Caco-2 (cell line): ENCODE data around the gene TRAPPC10. TPM values are rescaled to one million over a fixed set of nuclear protein-coding genes. Genes with fewer than 3 reads are reported as not detected.
"Not testable (repeated sequence)": the region's sequence is repeated elsewhere in the genome, so short reads cannot be mapped to it uniquely, and the experiment has no call there.

Experiments used
- BruUV-seq: library from RNA; stranded (reverse); fragments of 400-500 nt; replicated peaks from 2 replicates; lab custom pipeline; 2021; lab: Mats Ljungman, UMichigan
- CTCF ChIA-PET: fragments of 300-600 bp; sonication (Branson Sonifier 250); formaldehyde crosslinking; loops from one replicate; lab custom pipeline; 2022; ENCODE audit warnings: antibody characterized with exemption; lab: Charles Lee
- POLR2A ChIA-PET: fragments of 300-600 bp; sonication (Branson Sonifier 250); formaldehyde crosslinking; loops from one replicate; lab custom pipeline; 2022; ENCODE audit warnings: antibody characterized with exemption; lab: Charles Lee
- DNase-seq, 2 experiments: peaks; one replicate each; pipeline versions ENCODE4 v3.0.0 to v3.0.0-alpha.2; 2020 to 2022
- H3K27me3 ChIP-seq: replicated peaks from 2 replicates; pipeline ENCODE4 v1.6.0; 2011; ENCODE audit warnings: low read length; ENCODE audit not compliant: control insufficient read depth, insufficient read depth
- H3K36me3 ChIP-seq: 2 replicates; pipeline ENCODE4 v1.5.1; 2011; ENCODE audit warnings: low read length; ENCODE audit not compliant: control insufficient read depth, insufficient read depth
- H3K4me1 ChIP-seq: fragments of 250-450 bp; sonication (Bioruptor Pico); 2 replicates; pipeline ENCODE4 v1.5.1; 2020; ENCODE audit warnings: mild to moderate bottlenecking
- H3K4me3 ChIP-seq: 2 replicates; pipeline ENCODE4 v1.5.1; 2011; ENCODE audit warnings: low read depth, mild to moderate bottlenecking, control low read depth, low read length
- H3K9me3 ChIP-seq: fragments of 250-450 bp; sonication (Bioruptor Pico); 2 replicates; pipeline ENCODE4 v1.5.1; 2020; ENCODE audit warnings: mild to moderate bottlenecking, moderate library complexity
- H3K27ac Mint-ChIP-seq: one replicate; pipeline ENCODE4 v1.8.0; 2022; ENCODE audit warnings: mixed read lengths; ENCODE audit not compliant: unreplicated experiment
- H3K27me3 Mint-ChIP-seq: one replicate; pipeline ENCODE4 v1.8.0; 2022; ENCODE audit warnings: mixed read lengths; ENCODE audit not compliant: insufficient read depth, unreplicated experiment
- H3K36me3 Mint-ChIP-seq: one replicate; pipeline ENCODE4 v1.8.0; 2022; ENCODE audit warnings: mild to moderate bottlenecking, mixed read lengths; ENCODE audit not compliant: insufficient read depth, unreplicated experiment
- H3K4me1 Mint-ChIP-seq: one replicate; pipeline ENCODE4 v1.8.0; 2022; ENCODE audit warnings: low read depth, mixed read lengths; ENCODE audit not compliant: unreplicated experiment
- H3K4me3 Mint-ChIP-seq: one replicate; pipeline ENCODE4 v1.8.0; 2022; ENCODE audit warnings: mild to moderate bottlenecking, moderate library complexity, mixed read lengths; ENCODE audit not compliant: unreplicated experiment
- H3K9me3 Mint-ChIP-seq: one replicate; pipeline ENCODE4 v1.8.0; 2022; ENCODE audit warnings: mixed read lengths; ENCODE audit not compliant: unreplicated experiment
- intact Hi-C: fragments of 100-400 bp; cut with micrococcal nuclease; formaldehyde crosslinking; loops from one replicate; pipeline ENCODE4 v1.10.0; 2022; ENCODE audit not compliant: unreplicated experiment
- total RNA-seq: library from RNA; stranded (reverse); gene quantifications from 2 replicates; pipeline ENCODE4 v1.2.3, GENCODE V29; 2022

The TRAPPC10 gene
- total RNA-seq, 1 experiment from 2014 or later = 43.4 TPM

DNA sequence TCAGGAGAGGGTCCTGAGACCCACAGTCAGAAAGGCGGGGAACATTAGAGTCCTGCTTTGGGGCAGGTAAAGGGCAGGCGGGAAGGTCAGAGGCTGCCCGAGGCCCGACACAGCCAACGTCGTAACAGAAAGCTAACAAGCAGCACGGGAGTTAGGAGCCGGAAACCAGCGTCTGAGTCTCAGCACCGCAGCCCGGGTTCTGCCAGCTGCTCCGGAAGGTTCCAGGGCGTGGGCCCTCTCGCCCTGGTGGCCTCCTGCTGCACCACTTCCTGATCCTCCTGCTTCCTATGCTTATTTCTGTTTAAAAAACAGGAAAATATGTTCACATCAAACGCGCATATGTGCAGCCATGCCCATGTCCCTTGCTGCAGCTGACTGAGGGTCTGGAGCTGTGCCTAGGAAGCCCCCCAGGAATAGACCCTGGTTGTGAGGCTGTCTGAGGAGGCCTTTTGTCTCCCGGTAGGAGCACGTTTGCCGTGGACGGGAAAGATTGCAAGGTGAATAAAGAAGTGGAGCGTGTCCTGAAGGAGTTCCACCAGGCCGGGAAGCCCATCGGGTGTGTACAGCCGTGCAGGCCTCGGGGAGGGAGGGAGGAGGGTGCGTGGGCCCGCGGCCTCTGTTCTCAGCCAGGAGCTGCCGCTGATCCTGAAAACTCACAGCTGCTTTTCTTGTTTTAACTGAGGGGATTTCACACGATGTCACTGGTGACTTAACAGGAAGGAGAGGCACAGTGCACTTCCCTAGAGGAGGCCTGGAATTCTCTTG is 127.9 kb downstream of the TRAPPC10 start:
- H3K27me3 ChIP-seq, H3K9me3 Mint-ChIP-seq, H3K4me1 Mint-ChIP-seq, H3K36me3 Mint-ChIP-seq, DNase-seq, H3K36me3 ChIP-seq, H3K4me3 ChIP-seq, H3K4me1 ChIP-seq, H3K27ac Mint-ChIP-seq, H3K9me3 ChIP-seq, H3K4me3 Mint-ChIP-seq, POLR2A ChIA-PET, BruUV-seq, H3K27me3 Mint-ChIP-seq, intact Hi-C loops, CTCF ChIA-PET: not testable (repeated sequence)

DNA sequence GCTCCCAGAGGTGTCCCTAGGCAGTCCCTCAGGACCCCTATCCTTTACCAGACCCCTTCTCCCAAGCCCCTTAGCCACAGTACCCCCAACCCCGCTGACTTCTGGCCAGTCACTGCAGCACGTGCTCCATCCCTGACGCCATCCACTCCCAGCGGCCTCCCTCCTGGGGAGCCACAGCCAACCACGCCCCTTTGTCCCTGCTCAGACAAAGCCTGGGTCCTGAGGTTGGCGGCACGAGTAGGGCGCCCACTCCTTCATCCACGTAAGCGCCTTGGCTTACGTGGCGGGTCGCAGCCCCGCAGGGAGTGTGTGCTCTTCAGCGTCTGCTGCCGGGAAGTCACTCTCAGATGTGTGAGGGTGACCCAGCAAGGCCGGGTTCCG is 128.4 kb downstream of the TRAPPC10 start:
- H3K4me1 ChIP-seq, DNase-seq, H3K27ac Mint-ChIP-seq, H3K4me3 Mint-ChIP-seq, H3K9me3 ChIP-seq, H3K27me3 ChIP-seq, H3K9me3 Mint-ChIP-seq, H3K36me3 ChIP-seq, POLR2A ChIA-PET, H3K27me3 Mint-ChIP-seq, intact Hi-C loops, H3K36me3 Mint-ChIP-seq, BruUV-seq, H3K4me1 Mint-ChIP-seq, H3K4me3 ChIP-seq, CTCF ChIA-PET: not testable (repeated sequence)

DNA sequence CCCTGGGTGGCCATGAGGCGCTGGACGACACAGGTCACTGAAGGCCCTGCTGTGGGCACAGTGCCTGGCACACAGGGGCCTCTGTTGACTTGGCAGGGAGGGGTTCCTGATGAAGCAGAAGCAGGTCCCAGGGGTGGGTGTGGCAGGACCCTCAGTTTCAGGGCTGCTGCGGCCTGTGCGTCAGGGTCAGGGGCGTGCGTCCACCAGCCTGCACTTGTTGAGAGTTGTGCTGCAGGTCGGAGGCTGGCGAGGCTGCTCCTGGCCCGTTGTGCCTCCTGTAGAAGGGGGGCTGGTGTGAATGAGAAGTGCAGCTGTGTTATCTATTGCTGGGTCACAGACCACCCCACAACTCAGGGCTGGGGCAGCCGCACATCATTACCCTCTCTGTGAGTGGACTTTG is 130.4 kb downstream of the TRAPPC10 start:
- POLR2A ChIA-PET, CTCF ChIA-PET, BruUV-seq: not testable (repeated sequence)

DNA sequence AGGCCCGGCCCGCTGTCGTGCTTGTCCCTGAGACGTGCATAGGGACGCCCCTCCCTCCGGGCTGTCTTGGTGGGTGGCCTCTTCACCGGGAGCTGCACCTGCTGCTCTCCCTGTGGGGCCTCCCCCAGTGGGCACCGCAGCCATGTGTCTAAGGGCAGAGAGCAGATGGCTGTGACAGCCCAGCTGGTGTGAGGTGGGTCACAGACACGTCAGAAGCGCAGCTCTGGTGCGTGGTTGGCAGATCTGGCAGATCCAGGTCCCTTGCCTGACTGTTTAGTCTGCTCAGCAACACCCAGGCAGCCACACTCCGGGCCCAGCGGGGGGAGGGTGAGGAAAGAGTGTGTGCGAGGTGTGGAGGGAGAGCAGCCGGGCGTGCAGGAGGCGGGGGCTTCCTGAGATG is 131.3 kb downstream of the TRAPPC10 start:
- H3K36me3 ChIP-seq, POLR2A ChIA-PET, BruUV-seq, H3K27me3 Mint-ChIP-seq, H3K27me3 ChIP-seq, CTCF ChIA-PET, H3K36me3 Mint-ChIP-seq, H3K4me3 Mint-ChIP-seq, H3K9me3 ChIP-seq, H3K4me1 Mint-ChIP-seq, H3K27ac Mint-ChIP-seq, H3K9me3 Mint-ChIP-seq, H3K4me3 ChIP-seq, H3K4me1 ChIP-seq, intact Hi-C loops: not testable (repeated sequence)
- peak in 1 of 2 experiments; percentile 1 for DNase-seq

More for the DNA sequence above, 130.4 kb downstream of the TRAPPC10 start:
- H3K36me3 ChIP-seq, intact Hi-C loops, H3K4me3 Mint-ChIP-seq, H3K4me1 Mint-ChIP-seq, H3K36me3 Mint-ChIP-seq, H3K27ac Mint-ChIP-seq, H3K9me3 ChIP-seq, H3K9me3 Mint-ChIP-seq, H3K27me3 ChIP-seq, H3K4me1 ChIP-seq, H3K4me3 ChIP-seq, H3K27me3 Mint-ChIP-seq: not testable (repeated sequence)
- peak in 1 of 2 experiments; percentile 12 for DNase-seq

DNA sequence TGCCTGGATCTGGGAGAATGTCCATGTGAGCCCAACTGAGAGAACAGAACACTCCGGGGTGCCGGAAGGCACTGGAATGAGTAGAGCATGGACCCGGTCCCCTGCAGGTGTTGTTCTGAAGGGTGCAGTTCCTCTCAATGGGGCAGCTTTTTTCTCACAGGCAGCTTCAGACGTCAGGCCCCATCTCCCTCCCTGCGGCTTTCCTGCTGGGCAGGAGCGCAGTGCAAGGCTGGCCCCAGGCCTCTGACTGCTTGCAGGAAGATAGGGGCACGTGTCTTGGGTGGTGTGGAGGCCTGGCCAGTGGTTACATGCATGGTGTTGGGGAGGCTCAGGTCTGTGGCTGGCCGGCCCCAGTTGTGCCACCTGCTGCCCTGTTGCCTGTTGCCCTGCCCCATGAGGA is 131.9 kb downstream of the TRAPPC10 start:
- H3K9me3 ChIP-seq, H3K4me3 Mint-ChIP-seq, H3K9me3 Mint-ChIP-seq, H3K4me1 ChIP-seq, H3K27me3 Mint-ChIP-seq, POLR2A ChIA-PET, BruUV-seq, intact Hi-C loops, H3K4me3 ChIP-seq, H3K4me1 Mint-ChIP-seq, H3K27me3 ChIP-seq, H3K27ac Mint-ChIP-seq, H3K36me3 ChIP-seq, CTCF ChIA-PET, H3K36me3 Mint-ChIP-seq: not testable (repeated sequence)
- DNase-seq = peak in 1 of 2 experiments; percentile 4

DNA sequence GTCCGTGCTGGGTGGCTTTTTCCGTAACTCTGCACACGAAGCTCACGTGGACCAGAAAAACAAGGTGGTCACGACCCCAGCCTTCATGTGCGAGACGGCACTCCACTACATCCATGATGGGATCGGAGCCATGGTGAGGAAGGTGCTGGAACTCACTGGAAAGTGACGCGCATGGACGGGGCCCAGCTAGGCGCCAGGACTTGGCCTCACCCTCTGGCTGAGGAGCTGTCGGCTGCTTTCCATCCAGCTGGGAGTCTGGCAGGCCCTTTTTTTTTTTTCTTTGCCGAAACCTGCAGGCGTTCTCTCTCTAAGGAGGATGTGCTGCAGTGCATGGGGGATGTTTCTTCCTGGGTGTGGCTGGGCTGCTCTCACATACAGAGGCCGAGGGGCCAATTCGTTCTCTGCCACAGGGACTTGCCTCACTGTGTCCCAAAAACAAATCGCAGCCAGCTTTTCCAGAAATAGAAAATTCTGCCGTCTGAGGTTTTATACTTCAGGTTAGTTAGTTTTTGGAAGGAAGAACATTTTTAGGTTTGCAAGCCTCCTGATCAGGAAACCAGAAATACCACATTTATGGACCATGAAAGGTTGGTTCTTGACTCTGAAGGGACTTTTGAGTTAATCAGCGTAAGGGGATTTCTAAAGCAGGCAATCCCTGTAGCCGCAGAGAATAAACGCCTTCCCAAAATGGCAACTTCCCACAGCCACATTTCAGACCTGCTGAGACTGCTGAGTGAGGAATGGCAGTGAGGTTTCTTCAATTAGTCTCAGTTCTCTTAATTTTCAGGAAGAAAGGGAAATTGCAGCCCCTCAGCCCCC is 132.9 kb downstream of the TRAPPC10 start:
- H3K4me3 ChIP-seq, H3K36me3 ChIP-seq, H3K27ac Mint-ChIP-seq, H3K9me3 Mint-ChIP-seq, H3K27me3 Mint-ChIP-seq, DNase-seq, H3K4me1 ChIP-seq, H3K36me3 Mint-ChIP-seq, H3K4me3 Mint-ChIP-seq, H3K9me3 ChIP-seq, H3K27me3 ChIP-seq, POLR2A ChIA-PET, H3K4me1 Mint-ChIP-seq, CTCF ChIA-PET, intact Hi-C loops: not testable (repeated sequence)
- TSS peak; percentile 75 for BruUV-seq

DNA sequence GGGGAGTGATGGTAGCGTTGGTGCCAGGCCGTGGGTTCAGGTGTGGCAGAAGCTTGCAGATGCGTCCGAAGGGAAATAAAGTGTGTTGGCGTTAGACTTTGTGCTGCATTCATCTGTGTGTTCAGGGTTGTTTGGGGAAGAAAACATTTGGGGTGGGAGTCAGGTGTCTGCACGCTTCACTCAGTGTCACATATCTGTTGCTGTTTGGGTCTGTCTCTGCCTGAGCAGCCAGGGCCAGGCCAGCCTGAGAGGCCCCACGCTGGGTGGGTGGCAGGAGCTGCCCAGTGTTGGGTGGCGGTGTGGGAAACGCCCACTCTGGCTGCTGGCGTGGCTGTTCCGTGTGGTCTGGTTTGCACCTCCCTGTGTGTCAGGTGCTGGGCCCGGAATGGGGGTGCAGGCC is 133.5 kb downstream of the TRAPPC10 start:
- H3K4me1 Mint-ChIP-seq, H3K27me3 Mint-ChIP-seq, H3K4me3 Mint-ChIP-seq, POLR2A ChIA-PET, H3K9me3 ChIP-seq, intact Hi-C loops, H3K27me3 ChIP-seq, H3K4me1 ChIP-seq, CTCF ChIA-PET, H3K27ac Mint-ChIP-seq, BruUV-seq, H3K9me3 Mint-ChIP-seq, H3K4me3 ChIP-seq, H3K36me3 Mint-ChIP-seq, H3K36me3 ChIP-seq: not testable (repeated sequence)
- peak in 1 of 2 experiments; percentile 2 for DNase-seq
